Stimulated activated CD4-positive, alpha-beta T cell treated with anti-CD3 and anti-CD28 coated beads, Interleukin-1b, Interleukin-23, amount 100 ng/mL, for 48 hours (primary cell): ENCODE results near the gene CCDC3.

ENCODE experiments used
- DNase-seq: peaks from one replicate; pipeline ENCODE4 v3.0.0-alpha.2; 2020

Gene CCDC3

GRCh38 chr10:12960941-12961340 lies 40.6 kb downstream of the CCDC3 start:
- no peak for DNase-seq

DNA sequence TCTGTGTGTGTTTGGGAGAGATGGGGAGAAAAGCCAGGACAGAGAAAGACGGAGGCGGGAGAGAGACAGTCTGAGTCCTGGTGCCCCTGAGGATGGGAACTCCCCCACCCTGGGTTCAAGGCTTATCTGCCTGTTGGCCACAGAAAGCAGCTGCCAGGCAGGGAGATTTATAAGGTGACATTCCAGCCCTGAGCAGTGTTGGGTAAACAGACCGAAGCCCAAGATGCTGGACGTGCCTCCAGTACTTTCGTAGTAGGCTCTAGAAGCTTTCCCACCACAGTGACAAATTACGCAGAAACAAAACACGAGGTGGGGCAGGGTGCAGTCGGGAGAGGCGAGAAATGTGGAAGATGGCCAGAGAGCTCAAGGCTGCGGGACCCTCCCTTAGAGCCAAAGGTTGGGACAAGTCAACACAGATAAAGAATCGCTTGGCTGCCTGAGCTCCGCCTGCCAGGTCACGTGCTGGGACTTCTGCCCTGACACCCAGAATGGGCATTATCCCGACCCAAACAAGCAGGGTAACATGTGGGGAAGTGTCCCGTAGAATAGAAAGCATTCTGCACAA lies 41.1 kb downstream of the CCDC3 start:
- DNase-seq = no peak

DNA sequence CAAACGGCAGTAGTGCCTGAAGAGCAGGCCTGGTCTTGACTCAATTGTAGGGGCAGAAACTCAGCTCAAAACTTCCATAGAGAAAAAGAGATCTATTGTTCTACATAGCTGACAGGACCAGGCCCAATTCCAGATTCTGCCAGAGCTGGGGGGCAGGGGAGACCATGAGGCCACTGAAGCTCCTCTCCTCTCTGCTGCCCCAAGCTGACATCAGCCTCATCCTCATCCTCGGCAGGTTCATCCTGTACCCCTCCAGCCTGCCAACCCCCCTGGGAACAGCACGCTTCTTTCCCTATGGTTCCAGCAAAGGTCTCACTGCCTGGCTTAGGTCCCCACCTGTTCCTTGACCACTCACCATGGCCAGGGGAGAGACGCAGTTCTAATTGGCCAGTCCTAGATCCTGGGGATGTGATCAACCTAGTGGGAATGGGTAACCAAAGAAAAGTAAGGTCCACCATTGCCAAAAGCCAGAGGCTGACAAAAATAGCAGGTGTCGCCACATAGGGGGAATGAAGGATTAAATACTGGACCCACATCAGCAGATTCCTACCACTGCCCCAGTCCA lies 42.9 kb downstream of the CCDC3 start:
- no peak for DNase-seq

DNA sequence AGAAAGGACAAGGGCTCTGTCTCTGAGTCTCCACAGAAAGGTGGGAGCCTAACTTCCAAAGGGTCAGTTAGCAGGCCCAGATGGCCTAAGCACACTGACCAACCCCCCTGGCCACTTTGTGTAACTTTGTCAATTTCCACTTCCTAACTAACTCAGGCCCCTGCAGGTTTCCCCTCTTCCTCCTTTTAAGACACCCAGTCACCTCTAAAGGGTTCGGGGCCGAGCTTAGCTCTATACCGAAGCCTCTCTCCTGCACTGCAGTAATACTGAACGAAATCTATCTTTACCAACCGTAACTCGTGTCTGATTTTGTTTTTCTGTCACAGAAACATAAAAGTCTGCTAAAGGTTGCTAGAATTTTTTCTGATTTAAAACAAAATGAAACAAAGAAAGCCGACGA lies 44.4 kb downstream of the CCDC3 start:
- no peak for DNase-seq

GRCh38 chr10:12954866-12955265 lies 46.6 kb downstream of the CCDC3 start:
- no peak for DNase-seq

DNA sequence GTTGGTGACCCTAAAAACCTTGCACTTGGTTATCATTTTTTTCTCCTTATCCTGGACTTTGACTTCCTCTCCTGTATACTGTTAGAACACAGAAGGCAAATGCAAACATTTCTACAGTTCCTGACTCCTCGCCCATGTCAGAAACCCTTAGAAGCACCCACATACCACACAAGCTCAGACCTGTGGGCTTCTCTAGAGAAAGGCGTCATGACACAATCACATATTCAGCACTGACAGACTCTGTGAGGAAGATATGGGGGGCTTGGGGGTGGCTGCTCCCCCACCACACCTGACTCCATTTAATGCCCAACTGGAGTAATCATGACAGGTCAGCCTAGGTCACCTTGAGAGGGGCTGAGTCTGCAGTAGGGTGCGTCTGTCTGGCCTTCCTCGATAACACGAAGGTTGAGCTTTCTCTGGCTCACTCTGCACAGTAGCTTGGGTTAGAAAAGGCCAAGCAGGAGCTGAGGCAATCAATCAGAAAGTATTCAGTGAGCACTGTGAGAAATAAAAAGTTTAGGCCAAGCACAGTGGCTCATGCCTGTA lies 50.9 kb downstream of the CCDC3 start:
- no peak for DNase-seq

- DNase-seq = no peak
These were observed 52.3 kb downstream of the CCDC3 start for GRCh38 chr10:12949248-12949647.

DNA sequence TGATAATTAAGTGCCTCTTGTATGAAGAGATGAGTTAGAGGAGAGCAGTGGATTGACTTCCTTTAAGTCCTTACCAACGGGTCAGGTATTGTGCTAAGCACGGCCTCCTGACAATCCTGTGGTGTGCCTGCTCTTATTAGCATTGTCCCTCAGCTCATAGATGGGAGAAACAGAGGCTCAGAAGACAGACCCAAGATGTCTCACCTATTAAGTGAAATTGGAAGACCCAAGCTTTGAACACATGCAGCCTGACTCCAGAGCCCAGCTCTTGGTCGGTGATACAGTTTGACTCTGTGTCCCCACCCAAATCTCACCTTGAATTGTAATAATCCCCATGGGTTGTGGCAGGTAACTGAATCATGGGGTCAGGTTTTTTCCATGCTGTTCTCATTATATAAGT lies 53.8 kb downstream of the CCDC3 start:
- DNase-seq = no peak

DNA sequence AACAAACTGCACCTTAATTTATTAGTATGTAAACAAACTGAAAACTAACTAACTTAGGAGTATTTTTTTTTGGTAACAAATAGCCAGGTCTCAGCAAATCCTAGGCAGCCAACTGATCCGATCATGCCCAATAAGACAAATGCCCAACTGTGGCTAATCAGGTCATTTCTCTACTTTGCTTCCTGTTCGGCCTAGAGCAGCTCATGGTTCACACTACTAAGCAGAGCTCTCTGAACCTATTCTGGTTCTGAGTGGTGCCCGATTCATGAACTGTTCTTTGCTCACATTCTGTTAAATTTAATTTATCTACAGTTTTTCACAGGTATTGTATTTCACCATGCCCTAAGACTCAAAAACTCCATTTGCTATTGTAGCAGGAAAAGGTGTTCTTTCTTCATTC lies 55.1 kb downstream of the CCDC3 start:
- DNase-seq = no peak

DNA sequence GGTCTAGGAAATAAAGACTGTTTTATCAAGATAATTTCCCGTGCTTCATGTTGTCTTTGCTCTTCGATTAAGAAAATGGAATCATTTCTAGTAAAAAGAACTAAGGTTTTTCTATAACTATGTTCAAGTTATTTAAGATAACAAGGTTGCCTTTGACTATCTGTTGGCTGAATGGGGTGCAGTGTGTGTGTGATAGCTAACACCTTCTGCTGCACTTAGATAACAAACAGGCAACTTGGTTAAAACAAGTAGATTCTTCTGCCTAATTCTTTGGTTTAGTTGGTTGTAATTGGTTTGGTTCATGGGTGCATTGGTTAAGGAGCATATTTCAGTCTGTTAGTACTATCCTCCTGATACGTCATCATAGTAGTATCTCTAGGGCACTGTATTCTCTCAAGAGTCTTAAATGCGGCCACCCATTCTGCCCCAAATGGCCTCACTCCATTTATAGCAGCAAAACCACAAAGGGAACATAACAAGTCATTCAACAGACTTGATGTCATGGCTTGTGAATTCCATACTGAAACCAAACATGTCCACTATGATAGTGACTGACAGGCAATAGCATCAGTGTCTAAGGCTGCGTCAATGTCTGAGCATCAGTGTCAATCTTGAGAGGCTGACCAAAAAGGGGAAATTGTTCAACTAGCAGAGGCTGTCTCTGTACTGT lies 55.7 kb downstream of the CCDC3 start:
- no peak for DNase-seq

GRCh38 chr10:12944931-12945330 lies 56.6 kb downstream of the CCDC3 start:
- no peak for DNase-seq

DNA sequence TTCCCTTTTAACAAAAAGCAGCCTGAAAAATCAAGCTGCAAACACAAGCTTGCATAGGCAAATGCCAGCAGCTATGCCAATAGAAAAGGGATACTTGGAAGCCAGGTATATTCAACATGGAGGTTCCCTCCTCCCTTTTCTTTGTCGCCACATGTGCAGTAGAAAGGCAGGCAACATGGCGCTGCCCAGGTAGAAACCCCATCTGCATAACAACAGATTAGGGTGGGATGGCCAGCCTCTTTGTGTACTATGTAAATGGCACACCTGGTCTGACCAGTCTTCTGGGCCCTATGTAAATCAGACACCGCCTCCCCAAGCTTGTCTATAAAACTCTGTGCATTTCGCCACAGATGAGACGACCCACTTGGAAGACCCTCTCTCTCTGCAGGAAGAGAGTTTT lies 58.1 kb downstream of the CCDC3 start:
- no peak for DNase-seq

DNA sequence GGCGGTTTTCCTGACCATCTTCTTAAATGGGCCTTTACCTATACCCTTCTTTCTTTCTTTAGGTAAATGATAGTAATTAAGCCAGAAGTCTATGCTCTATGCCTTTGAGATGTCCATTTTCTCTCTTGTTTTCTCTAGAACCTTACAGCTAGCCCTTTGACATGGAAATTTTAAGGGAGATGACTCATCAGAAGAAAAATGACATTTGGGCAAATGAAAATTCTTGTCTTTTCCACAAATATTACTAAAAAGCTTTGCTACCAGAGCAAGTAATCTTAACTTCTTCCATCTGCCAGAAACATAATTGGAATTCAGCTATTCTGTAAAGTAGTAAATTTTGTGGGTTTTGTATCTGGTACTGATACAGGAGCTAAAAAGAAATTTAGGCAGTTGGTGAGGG lies 59.5 kb downstream of the CCDC3 start:
- DNase-seq = no peak

DNA sequence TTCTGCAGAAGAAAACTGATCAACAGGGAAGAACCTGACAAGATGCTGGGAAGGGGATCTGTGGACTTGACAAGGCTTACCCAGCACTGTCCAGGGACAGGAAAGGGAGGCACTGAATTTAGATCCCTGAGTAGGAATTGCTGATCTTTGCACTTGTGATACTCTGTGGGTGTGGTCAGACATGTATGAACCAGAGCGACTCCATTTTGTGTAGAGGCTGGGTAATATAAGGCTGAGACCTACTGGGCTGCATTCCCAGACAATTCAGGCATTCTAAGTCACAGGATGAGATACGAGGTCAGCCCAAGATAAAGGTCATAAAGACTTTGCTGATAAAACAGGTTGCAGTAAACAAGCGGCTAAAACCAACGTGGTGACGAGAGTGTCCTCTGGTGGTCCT lies 60.7 kb downstream of the CCDC3 start:
- no peak for DNase-seq

DNA sequence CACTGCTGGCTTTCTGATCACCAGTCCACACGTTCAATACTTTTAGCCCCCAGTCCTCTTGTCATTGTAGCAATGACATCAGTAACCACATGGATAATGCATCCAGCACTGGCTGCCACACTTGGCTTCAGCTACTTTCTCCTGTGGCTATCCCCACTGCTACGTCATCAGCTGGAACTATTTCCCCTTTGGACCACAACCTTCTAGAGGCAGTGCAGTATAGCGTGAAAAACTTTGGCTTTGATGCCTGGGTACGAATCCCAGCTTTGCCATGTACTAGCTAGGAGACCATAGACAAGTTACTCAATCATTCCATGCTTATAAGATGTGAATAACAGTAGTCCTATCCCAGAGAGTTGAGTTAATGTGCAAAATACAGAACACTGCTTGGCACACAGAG lies 63.2 kb downstream of the CCDC3 start:
- DNase-seq = no peak

GRCh38 chr10:12937527-12937926 lies 64.0 kb downstream of the CCDC3 start:
- DNase-seq = no peak

DNA sequence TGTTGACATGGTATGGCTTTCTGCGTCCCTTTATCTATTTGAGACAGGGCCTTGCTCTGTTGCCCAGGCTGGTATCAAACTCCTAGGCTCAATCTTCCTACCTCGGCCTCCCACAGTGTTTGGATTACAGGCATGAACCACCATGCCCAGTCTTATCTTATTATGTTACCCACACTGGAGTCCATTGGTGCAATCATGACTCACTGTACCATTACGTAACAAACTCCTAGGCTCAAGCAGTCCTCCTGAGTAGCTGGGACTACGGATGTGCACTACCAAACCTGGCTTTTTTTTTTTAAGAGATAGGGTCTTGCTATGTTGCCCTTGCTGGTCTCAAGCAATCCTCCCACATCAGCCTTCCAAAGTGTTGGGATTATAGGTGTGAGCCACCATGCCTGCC lies 66.7 kb downstream of the CCDC3 start:
- DNase-seq = no peak

DNA sequence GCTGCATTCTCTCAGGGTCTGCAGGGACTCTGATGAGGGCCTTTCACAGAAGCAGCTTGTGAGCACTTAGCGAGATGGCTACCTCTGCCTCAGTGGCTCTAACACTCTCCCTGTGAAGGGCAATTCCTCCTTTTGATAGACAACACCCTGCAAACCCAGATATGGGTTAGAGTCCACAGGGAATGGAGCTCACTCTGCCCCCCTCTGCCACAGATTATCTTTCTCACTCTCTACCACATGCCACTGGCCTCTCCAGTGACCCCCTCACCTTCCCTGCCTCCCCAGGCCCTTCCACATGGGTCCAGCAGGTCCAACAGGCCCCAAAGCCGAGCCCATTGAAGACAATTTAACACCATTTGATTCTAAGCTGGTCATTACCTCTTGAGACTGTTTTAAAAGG lies 72.1 kb downstream of the CCDC3 start:
- no peak for DNase-seq

DNA sequence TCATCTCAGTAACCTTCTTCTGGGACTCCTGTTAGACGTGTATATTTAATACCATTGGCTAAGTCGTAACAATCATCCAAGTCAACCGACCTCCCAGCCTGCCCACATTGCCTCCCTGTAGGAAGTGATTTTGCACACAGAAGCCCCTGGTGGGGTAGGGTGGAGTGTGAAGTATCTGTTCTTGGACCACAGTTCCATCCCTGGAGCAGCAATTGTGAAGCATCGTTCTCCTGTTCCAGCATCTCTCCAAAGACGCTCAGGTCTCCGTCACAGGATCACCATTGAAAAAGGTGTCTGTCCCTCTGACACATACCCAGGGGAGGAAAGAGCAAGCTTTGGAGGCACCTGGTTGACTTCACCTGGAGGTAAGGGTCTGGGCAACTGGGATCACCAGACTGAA lies 72.9 kb downstream of the CCDC3 start:
- DNase-seq = no peak

DNA sequence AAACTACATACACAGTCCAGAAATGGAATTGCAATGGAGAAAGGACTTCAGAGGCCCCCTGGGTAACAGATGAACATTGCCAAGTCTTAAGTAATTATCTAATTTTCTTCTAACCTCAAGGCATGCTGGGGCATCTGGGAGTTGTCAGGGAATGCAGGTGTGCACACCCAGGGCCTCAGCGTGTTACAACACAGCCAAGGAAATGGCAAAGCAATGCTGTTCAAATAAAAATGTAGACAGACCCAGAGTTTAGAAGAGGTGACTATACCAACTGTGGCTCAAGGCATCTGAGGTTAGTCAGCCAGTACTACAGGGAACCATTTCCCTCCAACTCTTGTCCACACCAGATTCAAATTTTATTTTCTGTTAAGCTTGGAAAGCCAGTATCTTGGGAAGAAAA lies 73.6 kb downstream of the CCDC3 start:
- DNase-seq = no peak

GRCh38 chr10:12925845-12926244 lies 75.7 kb downstream of the CCDC3 start:
- DNase-seq = no peak

- DNase-seq = no peak
These were observed 76.6 kb downstream of the CCDC3 start for GRCh38 chr10:12924911-12925310.

DNA sequence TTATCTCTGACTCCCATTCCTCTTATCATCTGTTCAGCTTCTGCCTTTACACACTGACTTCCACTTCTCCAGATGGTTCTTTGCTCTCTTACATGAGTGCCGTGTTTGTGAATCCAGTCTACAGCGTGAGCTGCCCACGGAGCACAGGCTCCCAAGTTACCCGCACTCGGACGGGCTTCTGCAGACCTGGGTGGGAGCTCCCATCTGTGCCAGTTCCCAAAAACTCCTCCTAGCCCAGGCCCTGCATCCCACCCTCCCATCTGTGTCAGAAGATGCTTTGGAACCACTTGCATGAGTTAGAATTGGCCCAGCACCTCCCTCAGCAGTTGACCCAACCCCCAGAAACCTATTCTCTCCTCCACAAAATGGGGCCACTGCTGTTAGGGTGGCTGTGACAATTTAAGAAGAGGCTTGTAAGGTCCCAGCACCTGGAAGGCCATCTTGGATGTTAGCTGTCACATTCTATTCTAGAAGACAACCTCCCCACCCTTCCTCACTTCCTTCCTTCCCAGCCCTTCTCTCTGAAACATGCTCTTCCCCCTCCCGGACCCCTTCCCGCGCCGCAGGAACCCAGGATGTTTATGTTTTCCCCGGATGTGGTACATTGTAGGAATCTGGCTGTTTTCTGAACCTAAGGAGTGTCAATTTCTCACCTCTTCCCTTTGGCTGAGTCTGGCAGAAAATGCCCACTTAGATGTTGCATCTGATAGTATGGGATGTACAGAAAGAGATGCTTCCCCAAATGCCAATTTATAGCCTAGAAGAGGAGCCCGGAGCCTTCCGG lies 79.2 kb downstream of the CCDC3 start:
- no peak for DNase-seq

GRCh38 chr10:12921163-12921562 lies 80.3 kb downstream of the CCDC3 start:
- DNase-seq = no peak
